GM12878 (cell line): Measurements from ENCODE around the gene ATG14. TPM values are rescaled to one million over a fixed set of nuclear protein-coding genes. Genes with fewer than 3 reads are reported as not detected.

Source experiments
- ATAC-seq: fragments of 200-7000 bp; cut with Tn5 transposase; 3 replicates; pipeline ENCODE4 v1.9.1; 2020; ENCODE audit warnings: mild to moderate bottlenecking, moderate library complexity
- BruUV-seq: library from RNA; stranded (reverse); fragments of 400-500 nt; replicated peaks from 2 replicates; lab custom pipeline; 2021; lab: Mats Ljungman, UMichigan
- CTCF ChIA-PET: fragments of 300-600 bp; sonication (Branson Sonifier 250); formaldehyde crosslinking; extraction: SDS; loops from one replicate; lab custom pipeline; 2021; ENCODE audit warnings: inconsistent platforms; lab: Yijun Ruan, JAX
- POLR2A ChIA-PET: fragments of 350-600 bp; formaldehyde crosslinking; extraction: SDS; loops from one replicate; lab custom pipeline; 2021; ENCODE audit warnings: inconsistent platforms; lab: Charles Lee
- RAD21 ChIA-PET: fragments of 300-600 bp; sonication (Branson Sonifier 250); formaldehyde crosslinking; loops from one replicate; lab custom pipeline; 2023; ENCODE audit warnings: antibody characterized with exemption; ENCODE audit not compliant: unreplicated experiment; lab: Charles Lee
- SMC1A ChIA-PET: fragments of 300-600 bp; sonication (Branson Sonifier 250); formaldehyde crosslinking; loops from one replicate; lab custom pipeline; 2023; ENCODE audit not compliant: unreplicated experiment, uncharacterized antibody; lab: Charles Lee
- DNase-seq: peaks from one replicate; pipeline ENCODE4 v3.0.0-alpha.2; 2011; ENCODE audit warnings: low read depth, low spot score
- FAIRE-seq: peaks from 3 replicates; lab custom pipeline; 2011; peaks lifted over from hg19 to GRCh38; lab: Jason Lieb, UNC
- H2AFZ ChIP-seq: 2 replicates; pipeline ENCODE4 v1.6.0; 2011; ENCODE audit warnings: low read depth, low read length, control low read depth; ENCODE audit not compliant: control insufficient read depth
- H3K27ac ChIP-seq: 2 replicates; pipeline ENCODE4 v1.5.1; 2011; ENCODE audit warnings: control low read depth; ENCODE audit not compliant: control insufficient read depth, insufficient read depth
- H3K27me3 ChIP-seq, 2 experiments: replicated peaks in 1 of 2; 2 replicates each; pipeline versions ENCODE4 v1.6.0 to v1.6.1; 2011; ENCODE audit warnings: low read length in 1 of 2; ENCODE audit not compliant: control insufficient read depth in 2 of 2, insufficient read depth in 2 of 2
- H3K36me3 ChIP-seq, 2 experiments: 2 replicates each; pipeline ENCODE4 v1.5.1; 2011; ENCODE audit warnings: low read length in 1 of 2; ENCODE audit not compliant: control insufficient read depth in 2 of 2, insufficient read depth in 2 of 2
- H3K4me1 ChIP-seq: 2 replicates; pipeline ENCODE4 v1.6.1; 2011; ENCODE audit warnings: mild to moderate bottlenecking, low read length, moderate library complexity, mixed read lengths; ENCODE audit not compliant: control insufficient read depth, insufficient read depth
- H3K4me2 ChIP-seq: 2 replicates; pipeline ENCODE4 v1.6.0; 2011; ENCODE audit warnings: control low read depth; ENCODE audit not compliant: control insufficient read depth, insufficient read depth
- H3K4me3 ChIP-seq: fragments of 200-600 bp; sonication (generic); 2 replicates; pipeline ENCODE4 v1.5.1; 2016
- H3K79me2 ChIP-seq: 2 replicates; pipeline ENCODE4 v1.6.0; 2011; ENCODE audit warnings: low read length; ENCODE audit not compliant: control insufficient read depth, insufficient read depth
- H3K9ac ChIP-seq: 2 replicates; pipeline ENCODE4 v1.8.0; 2011; ENCODE audit warnings: low read length, control low read depth, mixed read lengths; ENCODE audit not compliant: control insufficient read depth, insufficient read depth
- H3K9me3 ChIP-seq: replicated peaks from 3 replicates; pipeline ENCODE4 v1.5.1; 2011; ENCODE audit warnings: mild to moderate bottlenecking, low read length; ENCODE audit not compliant: control insufficient read depth, insufficient read depth
- H4K20me1 ChIP-seq: 2 replicates; pipeline ENCODE4 v1.6.0; 2011; ENCODE audit not compliant: control insufficient read depth, insufficient read depth
- ATF3 ChIP-seq: IDR thresholded peaks from 2 replicates; pipeline ENCODE4 v1.6.1; 2011; ENCODE audit warnings: low read depth, mild to moderate bottlenecking, low read length, moderate library complexity, borderline replicate concordance; ENCODE audit errors: extremely low read depth
- BRCA1 ChIP-seq: IDR thresholded peaks from 2 replicates; pipeline ENCODE4 v1.6.1; 2011; ENCODE audit warnings: low read depth, low read length, improper control_type of control experiment
- CBX3 ChIP-seq: fragments of 200-600 bp; sonication (generic); IDR thresholded peaks from 2 replicates; pipeline ENCODE4 v1.6.1; 2016; ENCODE audit warnings: low read depth, borderline replicate concordance
- CBX5 ChIP-seq: sonication (generic); IDR thresholded peaks from 2 replicates; pipeline ENCODE4 v1.6.1; 2016; ENCODE audit warnings: low read depth, moderate library complexity, mild to moderate bottlenecking, inconsistent platforms
- ETV6 ChIP-seq, 2 experiments: fragments of 450-650 bp in 1 of 2; IDR thresholded peaks in 1 of 2; conservative IDR thresholded peaks in 1 of 2; 2 replicates each; pipeline ENCODE4 v1.6.1; 2014; ENCODE audit warnings: antibody characterized with exemption in 1 of 2, borderline replicate concordance in 1 of 2, low read depth in 1 of 2, mild to moderate bottlenecking in 1 of 2, moderate library complexity in 1 of 2
- FOXM1 ChIP-seq: IDR thresholded peaks from 2 replicates; pipeline ENCODE4 v1.6.1; 2012; ENCODE audit warnings: low read depth, mild to moderate bottlenecking, inconsistent platforms, low read length, moderate library complexity
- GABPA ChIP-seq: IDR thresholded peaks from 2 replicates; pipeline ENCODE4 v1.6.1; 2014; ENCODE audit warnings: antibody characterized with exemption, low read depth, mild to moderate bottlenecking, inconsistent platforms
- HDAC6 ChIP-seq: fragments of 200-600 bp; sonication (generic); IDR thresholded peaks from one replicate; pipeline ENCODE4 v1.8.0; 2017; ENCODE audit warnings: antibody characterized with exemption; ENCODE audit not compliant: unreplicated experiment
- JUNB ChIP-seq: IDR thresholded peaks from 2 replicates; pipeline ENCODE4 v1.6.1; 2016; ENCODE audit warnings: antibody characterized with exemption, mild to moderate bottlenecking
- JUND ChIP-seq: IDR thresholded peaks from 2 replicates; pipeline ENCODE4 v1.6.1; 2012; ENCODE audit warnings: low read depth, mild to moderate bottlenecking, low read length, improper control_type of control experiment, moderate library complexity
- NFYA ChIP-seq: IDR thresholded peaks from 2 replicates; pipeline ENCODE4 v1.6.1; 2011; ENCODE audit warnings: low read depth, mild to moderate bottlenecking, low read length, improper control_type of control experiment, borderline replicate concordance
- NR2C2 ChIP-seq: IDR thresholded peaks from 2 replicates; pipeline ENCODE4 v1.6.1; 2011; ENCODE audit warnings: borderline replicate concordance, low read depth; ENCODE audit not compliant: control insufficient read depth, insufficient read length
- PML ChIP-seq: IDR thresholded peaks from 2 replicates; pipeline ENCODE4 v1.6.1; 2012; ENCODE audit warnings: low read length, inconsistent platforms
- POLR2A ChIP-seq: IDR thresholded peaks from 2 replicates; pipeline ENCODE4 v1.6.1; 2011; ENCODE audit warnings: low read depth, mild to moderate bottlenecking, low read length
- RBBP5 ChIP-seq: fragments of 200-600 bp; sonication (generic); conservative IDR thresholded peaks from 2 replicates; pipeline ENCODE4 v1.6.1; 2016
- SMC3 ChIP-seq: IDR thresholded peaks from 2 replicates; pipeline ENCODE4 v1.6.1; 2011; ENCODE audit warnings: low read length, improper control_type of control experiment, borderline replicate concordance
- STAT1 ChIP-seq: fragments of 450-650 bp; conservative IDR thresholded peaks from 2 replicates; pipeline ENCODE4 v1.6.1; 2014; ENCODE audit warnings: antibody characterized with exemption, mild to moderate bottlenecking
- ZBTB33 ChIP-seq: fragments of 450-650 bp; IDR thresholded peaks from 2 replicates; pipeline ENCODE4 v1.6.1; 2017; ENCODE audit warnings: mild to moderate bottlenecking
- ZNF24 ChIP-seq: fragments of 450-650 bp; IDR thresholded peaks from 2 replicates; pipeline ENCODE4 v1.6.1; 2017; ENCODE audit warnings: antibody characterized with exemption, mild to moderate bottlenecking
- WGBS: methylation state at CpG from one replicate; pipeline ENCODE4 v1.1.6; 2016; ENCODE audit warnings: low lambda C conversion rate; ENCODE audit not compliant: insufficient replicate concordance, insufficient coverage; ENCODE audit errors: missing lambda C conversion rate; 5-methylcytosine and 5-hydroxymethylcytosine counted together
- in situ Hi-C: fragments of 300-500 bp; cut with MboI; formaldehyde crosslinking; loops from 9 replicates; pipeline ENCODE4 v1.14.3; 2018; ENCODE audit warnings: mixed read lengths
- intact Hi-C: fragments of 100-400 bp; cut with micrococcal nuclease; formaldehyde crosslinking; loops from one replicate; pipeline ENCODE4 v1.14.2; 2022; ENCODE audit not compliant: unreplicated experiment
- polyA plus RNA-seq, 11 experiments: library from polyadenylated mRNA; depleted of rRNA in 4 of 11; unstranded in 6 of 11; stranded (reverse) in 5 of 11; fragments of >200 nt; fragmentation: Nextera tagmentation in 4 of 11; fragmentation: Illumina TruSeq in 1 of 11; extraction: Ambion mirVana in 4 of 11; extraction: Trizol in 1 of 11; gene quantifications; 1 replicate in 1 of 11; 2 replicates in 10 of 11; pipeline versions ENCODE4 v1.2.1 to v1.2.3, GENCODE V29; 2011 to 2016; ENCODE audit warnings: inconsistent platforms in 2 of 11, missing spikeins in 2 of 11, low read depth in 1 of 11
- total RNA-seq, 4 experiments: library from RNA; depleted of rRNA in 3 of 4; stranded (reverse); fragments of >200 nt in 3 of 4; fragmentation: Illumina TruSeq in 1 of 4; extraction: Trizol in 1 of 4; gene quantifications; 2 replicates each; pipeline versions ENCODE4 v1.2.1 to v1.2.3, GENCODE V29; 2013 to 2021
- TF ChIP-seq, protein P1 (sequence below): fragments of 450-650 bp; formaldehyde crosslinking; IDR thresholded peaks from 2 replicates; pipeline ENCODE4 v1.4.0; 2020; ENCODE audit warnings: mild to moderate bottlenecking, moderate library complexity

The ATG14 gene
- total and polyA plus RNA-seq, 10 of the 15 experiments (the other 5 are each of a cell fraction or from before 2014, with no cell fraction given) = 1.1 to 6.4 (median 5.0) TPM

DNA sequence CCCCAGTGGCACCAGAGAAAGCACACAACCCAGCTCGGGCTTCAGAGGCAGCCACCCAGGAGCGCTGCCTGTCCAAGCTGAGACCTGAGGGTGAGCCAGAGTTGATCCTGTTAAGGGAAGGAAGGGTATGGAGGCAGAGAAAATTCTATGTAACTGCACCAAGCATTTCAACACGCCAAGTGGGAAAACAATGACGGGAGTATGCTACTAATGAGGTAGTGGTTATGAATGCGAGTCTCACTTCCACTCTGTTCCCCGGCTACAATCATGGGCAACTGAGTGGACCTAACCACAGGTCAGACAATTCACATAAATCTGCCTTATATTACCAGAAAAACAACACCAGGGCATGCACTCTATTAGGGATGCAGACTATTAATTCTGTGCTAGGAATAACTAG is 9.9 kb downstream of the ATG14 start (continued):
- TF ChIP-seq ZBTB33 (no peak), BRCA1 (no peak), SMC3 (no peak), ZNF24 (no peak), CBX5 (no peak)
- TF ChIP-seq, all 136 proteins: peak for 0

- H3K36me3 ChIP-seq = no peaks in the 10 kb centered on the region; a peak in 1 of 4 replicates
- no peak overlapping the region for H3K9ac ChIP-seq
- intact Hi-C loops (no loop called here), in situ Hi-C loops (no loop called here)
- no peaks in the 10 kb centered on the region for H3K9me3 ChIP-seq
- H3K4me2 ChIP-seq = no peak overlapping the region
- ChIA-PET SMC1A (interaction anchor here (1.0 kb wide), 1 partner anchor 9 kb away, joined by 3 read pairs; no protein-coding TSS in a partner anchor), POLR2A (no interaction called here), CTCF (no interaction called here), RAD21 (no interaction called here)
- no peaks in the 10 kb centered on the region for H4K20me1 ChIP-seq
- FAIRE-seq = no peak
- no peak overlapping the region for H3K4me3 ChIP-seq
- 95% methylated on average over 2 of the region's 2 CpGs for WGBS
- no peaks in the 10 kb centered on the region; the same call in 1 of the 2 replicates for H3K79me2 ChIP-seq
- DNase-seq = no peak
- TF ChIP-seq NR2C2 (no peak), STAT1 (no peak), POLR2A (no peak), RBBP5 (no peak), PML (no peak), NFYA (no peak), JUND (no peak), GABPA (no peak), JUNB (no peak), ETV6 (conservative IDR thresholded peaks at IDR 0.05 in 1 of 2, IDR thresholded peaks at IDR 0.05 in 1 of 2; ENCODE audit: borderline replicate concordance in 1 of 2, low read depth in 1 of 2) (no peak), CBX3 (no peak), HDAC6 (no peak), ATF3 (no peak), FOXM1 (no peak)
- TF ChIP-seq, protein P1, sequence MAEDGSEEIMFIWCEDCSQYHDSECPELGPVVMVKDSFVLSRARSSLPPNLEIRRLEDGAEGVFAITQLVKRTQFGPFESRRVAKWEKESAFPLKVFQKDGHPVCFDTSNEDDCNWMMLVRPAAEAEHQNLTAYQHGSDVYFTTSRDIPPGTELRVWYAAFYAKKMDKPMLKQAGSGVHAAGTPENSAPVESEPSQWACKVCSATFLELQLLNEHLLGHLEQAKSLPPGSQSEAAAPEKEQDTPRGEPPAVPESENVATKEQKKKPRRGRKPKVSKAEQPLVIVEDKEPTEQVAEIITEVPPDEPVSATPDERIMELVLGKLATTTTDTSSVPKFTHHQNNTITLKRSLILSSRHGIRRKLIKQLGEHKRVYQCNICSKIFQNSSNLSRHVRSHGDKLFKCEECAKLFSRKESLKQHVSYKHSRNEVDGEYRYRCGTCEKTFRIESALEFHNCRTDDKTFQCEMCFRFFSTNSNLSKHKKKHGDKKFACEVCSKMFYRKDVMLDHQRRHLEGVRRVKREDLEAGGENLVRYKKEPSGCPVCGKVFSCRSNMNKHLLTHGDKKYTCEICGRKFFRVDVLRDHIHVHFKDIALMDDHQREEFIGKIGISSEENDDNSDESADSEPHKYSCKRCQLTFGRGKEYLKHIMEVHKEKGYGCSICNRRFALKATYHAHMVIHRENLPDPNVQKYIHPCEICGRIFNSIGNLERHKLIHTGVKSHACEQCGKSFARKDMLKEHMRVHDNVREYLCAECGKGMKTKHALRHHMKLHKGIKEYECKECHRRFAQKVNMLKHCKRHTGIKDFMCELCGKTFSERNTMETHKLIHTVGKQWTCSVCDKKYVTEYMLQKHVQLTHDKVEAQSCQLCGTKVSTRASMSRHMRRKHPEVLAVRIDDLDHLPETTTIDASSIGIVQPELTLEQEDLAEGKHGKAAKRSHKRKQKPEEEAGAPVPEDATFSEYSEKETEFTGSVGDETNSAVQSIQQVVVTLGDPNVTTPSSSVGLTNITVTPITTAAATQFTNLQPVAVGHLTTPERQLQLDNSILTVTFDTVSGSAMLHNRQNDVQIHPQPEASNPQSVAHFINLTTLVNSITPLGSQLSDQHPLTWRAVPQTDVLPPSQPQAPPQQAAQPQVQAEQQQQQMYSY (CRISPR knock-in tag) = no peak
- no peak for ATAC-seq
- no TSS peak for BruUV-seq
- H3K27me3 ChIP-seq = no peaks in the 10 kb centered on the region
- H3K4me1 ChIP-seq = peaks cover 5% of the 10 kb centered on the region; the same call in 1 of the 2 replicates
- H3K27ac ChIP-seq = no peak overlapping the region
- H2AFZ ChIP-seq = no peak overlapping the region
These were observed 11.8 kb downstream of the ATG14 start for GRCh38 chr14:55399852-55400251.
